H9 (cell line): ENCODE results near the gene AIG1. TPM values are rescaled to one million over a fixed set of nuclear protein-coding genes. Genes with fewer than 3 reads are reported as not detected.

Source experiments
- DNase-seq: peaks from one replicate; pipeline ENCODE4 v3.0.0-alpha.2; 2017
- H2AFZ ChIP-seq: one replicate; pipeline ENCODE4 v1.6.1; 2013; ENCODE audit warnings: mild to moderate bottlenecking, low read length, control low read depth, moderate library complexity
- H2AK5ac ChIP-seq: 2 replicates; pipeline ENCODE4 v1.6.1; 2013; ENCODE audit warnings: low read length, control low read depth, mixed read lengths; ENCODE audit not compliant: insufficient read length
- H2BK120ac ChIP-seq: one replicate; pipeline ENCODE4 v1.6.1; 2013; ENCODE audit warnings: low read depth, mild to moderate bottlenecking, low read length, control low read depth, inconsistent platforms; ENCODE audit not compliant: poor library complexity, severe bottlenecking
- H2BK12ac ChIP-seq: 2 replicates; pipeline ENCODE4 v1.6.1; 2013; ENCODE audit warnings: low read length, control low read depth, mixed read lengths, low read depth; ENCODE audit not compliant: insufficient read length
- H2BK15ac ChIP-seq: 2 replicates; pipeline ENCODE4 v1.6.1; 2013; ENCODE audit warnings: low read depth, low read length, control low read depth
- H2BK20ac ChIP-seq: one replicate; pipeline ENCODE4 v1.6.1; 2013; ENCODE audit warnings: low read depth, mild to moderate bottlenecking, low read length, control low read depth, inconsistent platforms; ENCODE audit not compliant: poor library complexity, severe bottlenecking
- H2BK5ac ChIP-seq: 2 replicates; pipeline ENCODE4 v1.6.1; 2013; ENCODE audit warnings: low read length, control low read depth, mixed read lengths; ENCODE audit not compliant: insufficient read length
- H3K14ac ChIP-seq: 2 replicates; pipeline ENCODE4 v1.6.1; 2013; ENCODE audit warnings: low read length, control low read depth; ENCODE audit not compliant: insufficient read depth
- H3K18ac ChIP-seq: 2 replicates; pipeline ENCODE4 v1.6.1; 2013; ENCODE audit warnings: low read depth, mild to moderate bottlenecking, mixed read lengths, low read length, control low read depth; ENCODE audit not compliant: insufficient read length
- H3K23ac ChIP-seq: 2 replicates; pipeline ENCODE4 v1.6.1; 2013; ENCODE audit warnings: low read length, control low read depth, mixed read lengths, low read depth; ENCODE audit not compliant: insufficient read length
- H3K23me2 ChIP-seq: 2 replicates; pipeline ENCODE4 v1.6.1; 2013; ENCODE audit warnings: low read depth, mild to moderate bottlenecking, mixed read lengths, low read length, control low read depth; ENCODE audit not compliant: insufficient read length, poor library complexity, severe bottlenecking
- H3K27ac ChIP-seq: 2 replicates; pipeline ENCODE4 v1.5.1; 2013; ENCODE audit warnings: low read length, control low read depth, mixed read lengths, low read depth; ENCODE audit not compliant: insufficient read length
- H3K27me3 ChIP-seq: 2 replicates; pipeline ENCODE4 v1.6.1; 2013; ENCODE audit warnings: low read length, control low read depth, inconsistent platforms; ENCODE audit not compliant: insufficient read depth
- H3K4ac ChIP-seq: 2 replicates; pipeline ENCODE4 v1.6.1; 2013; ENCODE audit warnings: low read depth, mild to moderate bottlenecking, control low read depth, inconsistent platforms, low read length, moderate library complexity
- H3K4me1 ChIP-seq: 2 replicates; pipeline ENCODE4 v1.6.1; 2013; ENCODE audit warnings: low read length, control low read depth, inconsistent platforms; ENCODE audit not compliant: insufficient read depth
- H3K4me2 ChIP-seq: 2 replicates; pipeline ENCODE4 v1.6.1; 2013; ENCODE audit warnings: low read length, control low read depth, mixed read lengths; ENCODE audit not compliant: insufficient read length, insufficient read depth
- H3K56ac ChIP-seq: 2 replicates; pipeline ENCODE4 v1.6.1; 2013; ENCODE audit warnings: low read depth, mild to moderate bottlenecking, mixed read lengths, low read length, control low read depth; ENCODE audit not compliant: insufficient read length
- H3K79me1 ChIP-seq: 2 replicates; pipeline ENCODE4 v1.6.1; 2013; ENCODE audit warnings: low read depth, mild to moderate bottlenecking, moderate library complexity, low read length, control low read depth, inconsistent platforms; ENCODE audit not compliant: insufficient read depth, poor library complexity, severe bottlenecking
- H3K79me2 ChIP-seq: 2 replicates; pipeline ENCODE4 v1.6.1; 2013; ENCODE audit warnings: low read length, control low read depth, inconsistent platforms; ENCODE audit not compliant: insufficient read depth
- H3K9ac ChIP-seq: 2 replicates; pipeline ENCODE4 v1.6.1; 2013; ENCODE audit warnings: low read length, control low read depth, mixed read lengths; ENCODE audit not compliant: insufficient read length; ENCODE audit errors: extremely low read depth
- H3K9me3 ChIP-seq: one replicate; pipeline ENCODE4 v1.6.1; 2013; ENCODE audit warnings: low read depth, low read length, inconsistent platforms; ENCODE audit not compliant: control insufficient read depth
- H3T11ph ChIP-seq: one replicate; pipeline ENCODE4 v1.6.1; 2013; ENCODE audit warnings: mild to moderate bottlenecking, low read length, control low read depth, inconsistent platforms
- H4K20me1 ChIP-seq: one replicate; pipeline ENCODE4 v1.6.1; 2013; ENCODE audit not compliant: control insufficient read depth, insufficient read length, insufficient read depth
- H4K5ac ChIP-seq: 2 replicates; pipeline ENCODE4 v1.6.1; 2013; ENCODE audit warnings: low read depth, mild to moderate bottlenecking, mixed read lengths, low read length, control low read depth; ENCODE audit not compliant: insufficient read length
- H4K8ac ChIP-seq: replicated peaks from 2 replicates; pipeline ENCODE4 v1.6.1; 2013; ENCODE audit warnings: low read length, control low read depth, mixed read lengths, low read depth; ENCODE audit not compliant: insufficient read length
- H4K91ac ChIP-seq: 2 replicates; pipeline ENCODE4 v1.6.1; 2013; ENCODE audit warnings: low read depth, mild to moderate bottlenecking, moderate library complexity, mixed read lengths, low read length, control low read depth; ENCODE audit not compliant: insufficient read length
- H3K27ac Mint-ChIP-seq, 3 experiments: 2 replicates in 2 of 3; 3 replicates in 1 of 3; pipeline ENCODE4 v1.8.0; 2020 to 2021; ENCODE audit warnings: mixed read lengths in 3 of 3, mild to moderate bottlenecking in 1 of 3, moderate library complexity in 1 of 3
- H3K27me3 Mint-ChIP-seq: 2 replicates; pipeline ENCODE4 v1.8.0; 2021; ENCODE audit warnings: low read depth, mild to moderate bottlenecking, moderate library complexity, mixed read lengths
- H3K36me3 Mint-ChIP-seq, 3 experiments: 2 replicates in 2 of 3; 3 replicates in 1 of 3; pipeline ENCODE4 v1.8.0; 2020 to 2021; ENCODE audit warnings: low read depth in 3 of 3, mixed read lengths in 3 of 3; ENCODE audit not compliant: insufficient read depth in 1 of 3
- H3K4me1 Mint-ChIP-seq, 2 experiments: 2 replicates each; pipeline ENCODE4 v1.8.0; 2020; ENCODE audit warnings: mixed read lengths in 2 of 2
- H3K4me3 Mint-ChIP-seq, 2 experiments: 2 replicates in 1 of 2; 3 replicates in 1 of 2; pipeline ENCODE4 v1.8.0; 2020 to 2021; ENCODE audit warnings: mild to moderate bottlenecking in 2 of 2, mixed read lengths in 2 of 2, moderate library complexity in 1 of 2
- H3K9me3 Mint-ChIP-seq, 2 experiments: 2 replicates in 1 of 2; 3 replicates in 1 of 2; pipeline ENCODE4 v1.8.0; 2020; ENCODE audit warnings: mild to moderate bottlenecking in 2 of 2, mixed read lengths in 2 of 2, moderate library complexity in 1 of 2
- CTCF ChIP-seq: fragments of 200-600 bp; sonication (generic); conservative IDR thresholded peaks from 3 replicates; pipeline ENCODE4 v1.8.0; 2021; ENCODE audit warnings: antibody characterized with exemption, mild to moderate bottlenecking
- WGBS: extraction: QIAGEN DNeasy Blood & Tissue Kit; methylation state at CpG from one replicate; pipeline ENCODE4 v1.1.7; 2013; ENCODE audit warnings: missing lambda C conversion rate, low lambda C conversion rate, mixed read lengths; ENCODE audit not compliant: insufficient read length; ENCODE audit errors: extremely low coverage; 5-methylcytosine and 5-hydroxymethylcytosine counted together
- total RNA-seq: library from RNA; stranded (reverse); gene quantifications from 2 replicates; pipeline ENCODE4 v1.2.1, GENCODE V29; 2021

The AIG1 gene
- total RNA-seq, 1 experiment from 2014 or later = 44.6 TPM

GRCh38 chr6:143253586-143253985 is 192.9 kb downstream of the AIG1 start:
- no peak overlapping the region for H3K9ac ChIP-seq

More at GRCh38 chr6:143253586-143253985, 192.9 kb downstream of the AIG1 start:
- Histone ChIP-seq H3K23ac (no peak overlapping the region), H4K8ac (no peak overlapping the region), H2BK5ac (no peak overlapping the region), H3K27ac (no peak overlapping the region), H4K91ac (no peak overlapping the region), H3T11ph (no peak overlapping the region), H3K23me2 (no peaks in the 10 kb centered on the region), H3K4me2 (no peak overlapping the region), H4K20me1 (no peaks in the 10 kb centered on the region), H3K79me1 (no peaks in the 10 kb centered on the region), H2BK12ac (no peak overlapping the region), H2AFZ (no peak overlapping the region), H2AK5ac (no peak overlapping the region), H3K79me2 (no peaks in the 10 kb centered on the region), H3K4me1 (no peaks in the 10 kb centered on the region), H4K5ac (no peak overlapping the region), H3K18ac (no peak overlapping the region), H2BK20ac (no peak overlapping the region), H3K56ac (no peak overlapping the region), H3K9me3 (no peaks in the 10 kb centered on the region), H3K14ac (no peak overlapping the region), H3K4ac (no peak overlapping the region), H2BK120ac (no peak overlapping the region), H3K27me3 (no peaks in the 10 kb centered on the region), H2BK15ac (no peak overlapping the region)
- no CpG with 5 or more reads among the region's 4 CpGs for WGBS
- peak overlapping the region in 1 of 3 experiments; percentile 30; a peak in 1 of 7 replicates for H3K27ac Mint-ChIP-seq
- H3K36me3 Mint-ChIP-seq = peaks cover 0 to 16% (median 7%) of the 10 kb centered on the region in 3 experiments; a peak in 6 of 7 replicates
- H3K9me3 Mint-ChIP-seq = peaks cover 0 to 3% of the 10 kb centered on the region in 2 experiments; a peak in 1 of 5 replicates
- no peak for TF ChIP-seq CTCF
- no peak overlapping the region for H3K4me3 Mint-ChIP-seq
- DNase-seq = no peak
- peaks cover 11 to 16% of the 10 kb centered on the region in 2 experiments for H3K4me1 Mint-ChIP-seq
- no peaks in the 10 kb centered on the region for H3K27me3 Mint-ChIP-seq
